Adrenal gland (tissue), 5 donors: Measurements from ENCODE around the gene LBHD1.

Source experiments
- POLR2A ChIP-seq, 2 donors: fragments of 450-650 bp; IDR thresholded peaks; one replicate each; pipeline ENCODE4 v1.6.1; 2017; ENCODE audit warnings: antibody characterized with exemption in 2 of 2, mild to moderate bottlenecking in 2 of 2, moderate library complexity in 1 of 2
- TF ChIP-seq, protein P1 (sequence below), 6 experiments: fragments of 450-650 bp in 4 of 6; fragments of 200-600 bp in 2 of 6; sonication (generic) in 1 of 6; IDR thresholded peaks; 1 replicate in 5 of 6; 2 replicates in 1 of 6; pipeline versions ENCODE4 v1.5.1 to v1.8.0; 2016 to 2021; ENCODE audit warnings: antibody characterized with exemption in 6 of 6, mild to moderate bottlenecking in 2 of 6, moderate library complexity in 1 of 6
- donor health status: DM: no; HTN: no; CAD: no.

DNA sequence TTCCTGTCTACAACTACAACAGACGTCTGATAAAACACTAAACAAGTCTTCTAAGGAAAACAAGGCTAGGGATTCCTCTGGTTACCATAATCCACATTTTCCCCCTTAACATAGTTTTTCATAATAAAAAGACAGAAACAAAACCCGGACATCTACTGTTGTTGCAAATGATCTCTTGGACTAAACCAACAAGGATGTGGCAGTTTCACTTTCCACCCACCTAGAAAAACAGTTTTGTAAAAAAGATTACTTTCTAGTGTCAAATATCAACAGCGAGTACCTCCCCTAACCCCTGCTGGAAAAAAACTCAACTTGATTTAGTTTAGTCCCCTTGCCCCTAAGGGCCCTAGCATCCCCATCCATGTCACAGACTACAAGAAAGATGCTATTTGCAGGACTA is 40.8 kb upstream of the LBHD1 start:
- TF ChIP-seq, protein P1, sequence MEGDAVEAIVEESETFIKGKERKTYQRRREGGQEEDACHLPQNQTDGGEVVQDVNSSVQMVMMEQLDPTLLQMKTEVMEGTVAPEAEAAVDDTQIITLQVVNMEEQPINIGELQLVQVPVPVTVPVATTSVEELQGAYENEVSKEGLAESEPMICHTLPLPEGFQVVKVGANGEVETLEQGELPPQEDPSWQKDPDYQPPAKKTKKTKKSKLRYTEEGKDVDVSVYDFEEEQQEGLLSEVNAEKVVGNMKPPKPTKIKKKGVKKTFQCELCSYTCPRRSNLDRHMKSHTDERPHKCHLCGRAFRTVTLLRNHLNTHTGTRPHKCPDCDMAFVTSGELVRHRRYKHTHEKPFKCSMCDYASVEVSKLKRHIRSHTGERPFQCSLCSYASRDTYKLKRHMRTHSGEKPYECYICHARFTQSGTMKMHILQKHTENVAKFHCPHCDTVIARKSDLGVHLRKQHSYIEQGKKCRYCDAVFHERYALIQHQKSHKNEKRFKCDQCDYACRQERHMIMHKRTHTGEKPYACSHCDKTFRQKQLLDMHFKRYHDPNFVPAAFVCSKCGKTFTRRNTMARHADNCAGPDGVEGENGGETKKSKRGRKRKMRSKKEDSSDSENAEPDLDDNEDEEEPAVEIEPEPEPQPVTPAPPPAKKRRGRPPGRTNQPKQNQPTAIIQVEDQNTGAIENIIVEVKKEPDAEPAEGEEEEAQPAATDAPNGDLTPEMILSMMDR (IDR thresholded peaks at IDR 0.05) = no peak
- TF ChIP-seq POLR2A (IDR thresholded peaks at IDR 0.05) = no peak
